ENCODE data around the gene ARHGEF9.

Gene ARHGEF9

GRCh38 chrX:63746278-63746677 is 38.7 kb downstream of the ARHGEF9 start:
- DNase-seq, result no peak

- no peak for DNase-seq
Observed at GRCh38 chrX:63744850-63745394, 40.1 kb downstream of the ARHGEF9 start.

- no peak for DNase-seq
Observed at GRCh38 chrX:63743596-63743995, 41.4 kb downstream of the ARHGEF9 start.

GRCh38 chrX:63740382-63740781 is 44.6 kb downstream of the ARHGEF9 start:
- DNase-seq, result no peak

- DNase-seq, result no peak
Observed at GRCh38 chrX:63739885-63740284, 45.1 kb downstream of the ARHGEF9 start.

- no peak for DNase-seq
Observed at GRCh38 chrX:63738696-63739095, 46.3 kb downstream of the ARHGEF9 start.

GRCh38 chrX:63737131-63737921 is 47.7 kb downstream of the ARHGEF9 start:
- DNase-seq, result no peak

GRCh38 chrX:63735882-63736281 is 49.1 kb downstream of the ARHGEF9 start:
- no peak for DNase-seq

- DNase-seq, result no peak
Observed at GRCh38 chrX:63720293-63720692, 64.7 kb downstream of the ARHGEF9 start.

GRCh38 chrX:63719633-63720032 is 65.4 kb downstream of the ARHGEF9 start:
- no peak for DNase-seq

- DNase-seq, result no peak
Observed at GRCh38 chrX:63718010-63718694, 66.9 kb downstream of the ARHGEF9 start.

GRCh38 chrX:63713526-63713925 is 71.5 kb downstream of the ARHGEF9 start:
- DNase-seq, result no peak

- DNase-seq, result no peak
Observed at GRCh38 chrX:63708801-63709200, 76.2 kb downstream of the ARHGEF9 start.

- no peak for DNase-seq
Observed at GRCh38 chrX:63702556-63702955, 82.5 kb downstream of the ARHGEF9 start.

- peak; percentile 21 to 30 for DNase-seq
Observed at GRCh38 chrX:63686878-63687714, 97.9 kb downstream of the ARHGEF9 start.

GRCh38 chrX:63680423-63680822 is 104.6 kb downstream of the ARHGEF9 start:
- no peak for DNase-seq

- no peak for DNase-seq
Observed at GRCh38 chrX:63679432-63679831, 105.6 kb downstream of the ARHGEF9 start.

GRCh38 chrX:63675716-63676115 is 109.3 kb downstream of the ARHGEF9 start:
- DNase-seq, result no peak

- DNase-seq, result no peak
Observed at GRCh38 chrX:63673896-63674295, 111.1 kb downstream of the ARHGEF9 start.

GRCh38 chrX:63664741-63665140 is 120.3 kb downstream of the ARHGEF9 start:
- no peak for DNase-seq

GRCh38 chrX:63664083-63664482 is 120.9 kb downstream of the ARHGEF9 start:
- DNase-seq, result no peak

- no peak for DNase-seq
Observed at GRCh38 chrX:63661676-63662075, 123.3 kb downstream of the ARHGEF9 start.

- no peak for DNase-seq
Observed at GRCh38 chrX:63658920-63659319, 126.1 kb downstream of the ARHGEF9 start.

Data from AML-193 (cell line).